H1 (cell line): ENCODE data around the gene TTI1. TPM values are rescaled to one million over a fixed set of nuclear protein-coding genes. Genes with fewer than 3 reads are reported as not detected.

Source experiments
- ATF3 ChIP-seq: IDR thresholded peaks from 2 replicates; pipeline ENCODE4 v1.6.1; 2011; ENCODE audit warnings: low read depth, mild to moderate bottlenecking, low read length; ENCODE audit not compliant: insufficient read depth
- CHD7 ChIP-seq: fragments of 300-600 bp; sonication (generic); IDR thresholded peaks from 2 replicates; pipeline ENCODE4 v1.7.1; 2012; ENCODE audit warnings: low read length, moderate library complexity, mild to moderate bottlenecking, inconsistent platforms; ENCODE audit not compliant: insufficient replicate concordance
- POLR2AphosphoS5 ChIP-seq: IDR thresholded peaks from 2 replicates; pipeline ENCODE4 v1.6.1; 2011; ENCODE audit warnings: low read depth, low read length
- POU5F1 ChIP-seq: IDR thresholded peaks from 2 replicates; pipeline ENCODE4 v1.6.1; 2011; ENCODE audit warnings: low read depth, mild to moderate bottlenecking, low read length, moderate library complexity
- SIX5 ChIP-seq: IDR thresholded peaks from 2 replicates; pipeline ENCODE4 v1.6.1; 2011; ENCODE audit warnings: mild to moderate bottlenecking, low read depth, low read length
- TAF1 ChIP-seq: IDR thresholded peaks from 2 replicates; pipeline ENCODE4 v1.6.1; 2011; ENCODE audit warnings: mild to moderate bottlenecking, low read depth, low read length
- polyA plus RNA-seq, 7 experiments: library from polyadenylated mRNA; depleted of rRNA in 3 of 7; stranded (reverse) in 5 of 7; unstranded in 2 of 7; fragments of >200 nt in 5 of 7; fragments of 200-250 nt in 2 of 7; gene quantifications; 1 replicate in 5 of 7; 2 replicates in 1 of 7; 4 replicates in 1 of 7; pipeline versions ENCODE4 v1.2.1 to v1.2.3, GENCODE V29; 2011 to 2013; ENCODE audit warnings: missing spikeins in 2 of 7, mixed read lengths in 2 of 7
- total RNA-seq: library from RNA; stranded (reverse); fragmentation: NEBNext Ultra II Directional; extraction: Animal tissue kit (Norgen Biotek cat#: 25700); gene quantifications from 2 replicates; pipeline ENCODE4 v1.2.1, GENCODE V29; 2021
- TF ChIP-seq, protein P1 (sequence below): IDR thresholded peaks from 2 replicates; pipeline ENCODE4 v1.6.1; 2011; ENCODE audit warnings: low read length, improper control_type of control experiment

TTI1 gene
- total and polyA plus RNA-seq, 2 of the 8 experiments (the other 6 are each of a cell fraction or from before 2014, with no cell fraction given) = 34.1 to 47.0 TPM

DNA sequence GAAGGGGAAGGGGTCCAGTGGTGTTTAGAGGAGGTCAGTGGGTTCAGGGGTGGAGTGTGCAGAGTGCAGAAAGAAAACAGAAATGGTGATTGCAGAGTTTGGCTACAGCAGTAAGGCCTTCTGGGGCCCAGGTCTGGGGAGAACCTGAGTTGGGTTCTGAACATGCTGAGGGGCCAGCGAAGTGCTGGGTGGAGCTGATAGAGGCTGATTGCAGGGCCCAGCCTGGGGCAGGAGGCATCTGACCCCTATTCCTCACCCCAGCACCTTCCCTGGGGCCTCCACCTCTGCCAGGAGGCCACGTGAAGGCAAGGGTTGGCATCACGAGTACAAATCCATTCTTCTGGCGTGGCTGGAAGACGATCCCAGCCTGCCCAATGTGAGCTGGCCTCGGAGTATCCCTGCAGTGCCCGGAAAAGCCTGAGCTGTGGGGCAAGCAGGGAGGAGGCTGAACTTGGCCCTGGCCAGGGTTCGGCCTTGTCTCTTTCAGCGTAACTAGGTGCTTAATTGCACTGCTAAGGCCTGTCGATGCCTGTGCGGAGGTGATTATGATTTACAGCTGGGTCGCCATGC, 95.0 kb downstream of the TTI1 start (continued):
- TF ChIP-seq CHD7 = no peak
- no peak for TF ChIP-seq SIX5
- TF ChIP-seq, protein P1, sequence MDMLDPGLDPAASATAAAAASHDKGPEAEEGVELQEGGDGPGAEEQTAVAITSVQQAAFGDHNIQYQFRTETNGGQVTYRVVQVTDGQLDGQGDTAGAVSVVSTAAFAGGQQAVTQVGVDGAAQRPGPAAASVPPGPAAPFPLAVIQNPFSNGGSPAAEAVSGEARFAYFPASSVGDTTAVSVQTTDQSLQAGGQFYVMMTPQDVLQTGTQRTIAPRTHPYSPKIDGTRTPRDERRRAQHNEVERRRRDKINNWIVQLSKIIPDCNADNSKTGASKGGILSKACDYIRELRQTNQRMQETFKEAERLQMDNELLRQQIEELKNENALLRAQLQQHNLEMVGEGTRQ = no peak
- TF ChIP-seq ATF3 = no peak
- TF ChIP-seq POU5F1 = no peak
- no peak for TF ChIP-seq POLR2AphosphoS5
- no peak for TF ChIP-seq TAF1
- TF ChIP-seq, all 59 proteins: peak for 0
